Heart right ventricle (tissue), 16 donors: ENCODE results near the gene DAB2IP. TPM values are rescaled to one million over a fixed set of nuclear protein-coding genes. Genes with fewer than 3 reads are reported as not detected.

ENCODE experiments used
- ATAC-seq, 8 donors: fragments of 200-7000 bp; cut with Tn5 transposase; one replicate each; pipeline ENCODE4 v1.9.1; 2020; ENCODE audit warnings: mild to moderate bottlenecking in 8 of 8, moderate library complexity in 8 of 8, moderate number of reproducible peaks in 1 of 8
- DNase-seq, 2 donors: peaks; one replicate each; pipeline ENCODE4 v3.0.0-alpha.2; 2020
- H3K27ac ChIP-seq, 10 donors: fragments of 200-600 bp; sonication (generic) in 2 of 10; one replicate each; pipeline versions ENCODE4 v1.5.0 to v1.8.0; 2020 to 2022; ENCODE audit warnings: mild to moderate bottlenecking in 3 of 10
- H3K27me3 ChIP-seq, 7 donors: fragments of 200-600 bp; one replicate each; pipeline ENCODE4 v1.8.0; 2021 to 2022; ENCODE audit warnings: mild to moderate bottlenecking in 2 of 7
- H3K36me3 ChIP-seq, 9 donors: fragments of 200-600 bp; sonication (generic) in 1 of 9; one replicate each; pipeline versions ENCODE4 v1.5.0 to v1.8.0; 2020 to 2022; ENCODE audit warnings: mild to moderate bottlenecking in 2 of 9
- H3K4me1 ChIP-seq, 9 donors: fragments of 200-600 bp; sonication (generic) in 1 of 9; one replicate each; pipeline versions ENCODE4 v1.5.0 to v1.8.0; 2020 to 2022; ENCODE audit warnings: mild to moderate bottlenecking in 4 of 9
- H3K4me3 ChIP-seq, 10 donors: fragments of 200-600 bp; sonication (generic) in 2 of 10; one replicate each; pipeline versions ENCODE4 v1.5.0 to v1.8.0; 2020 to 2022; ENCODE audit warnings: mild to moderate bottlenecking in 7 of 10, moderate library complexity in 2 of 10
- H3K9me3 ChIP-seq, 11 donors: fragments of 200-600 bp in 10 of 11; sonication (generic) in 2 of 11; one replicate each; pipeline versions ENCODE4 v1.5.0 to v1.8.0; 2013 to 2022; ENCODE audit warnings: mild to moderate bottlenecking in 2 of 11, control low read depth in 1 of 11, moderate library complexity in 1 of 11
- CTCF ChIP-seq, 9 donors: fragments of 200-600 bp; sonication (generic) in 2 of 9; IDR thresholded peaks; one replicate each; pipeline versions ENCODE4 v1.5.0 to v1.8.0; 2021 to 2022; ENCODE audit warnings: antibody characterized with exemption in 9 of 9, mild to moderate bottlenecking in 5 of 9, moderate library complexity in 1 of 9
- WGBS, 2 donors: extraction: QIAGEN DNeasy Blood & Tissue Kit; methylation state at CpG; one replicate each; pipeline ENCODE4 v1.1.7; 2013; ENCODE audit warnings: inconsistent platforms in 1 of 2; 5-methylcytosine and 5-hydroxymethylcytosine counted together
- intact Hi-C, 10 donors: fragments of 100-400 bp; cut with DNase I; formaldehyde crosslinking; loops; one replicate each; pipeline versions ENCODE4 v1.11.1 to v1.14.2; 2022
- polyA plus RNA-seq, 2 donors: library from polyadenylated mRNA; stranded (reverse); fragments of 200-250 nt; gene quantifications; one replicate each; pipeline ENCODE4 v1.2.3, GENCODE V29; 2013
- total RNA-seq, 10 donors: library from RNA; stranded (reverse); fragmentation: NEBNext Ultra II Directional in 3 of 10; extraction: Animal tissue kit (Norgen Biotek cat#: 25700) in 3 of 10; gene quantifications; one replicate each; pipeline versions ENCODE4 v1.2.1 to v1.2.4, GENCODE V29; 2021 to 2023
- donor health status: Arrhythmogenic right ventricular cardiomyopathy.
- donor health status: ischemic (EF 13 %, LVEDD 7.1; RV severe dilation, severe dysfunction).
- donor health status: healthy with polysubstance abuse.
- donor health status: DM: no; HTN: yes; CAD: no.
- donor health status: DM: no; HTN: no; CAD: no.
- donor health status: ischemic (EF 25% LVEDD 6.9; RV normal size, moderate dysfunction).
- donor health status: ischemic (EF 25% LVEDD 5.7; RV mildly dilated, moderate dysfunction).
- donor health status: healthy.
- donor health status: DM: yes; HTN: yes; CAD: no.
- donor health status: Ischemic cardiomyopathy.
- donor health status: ischemic (EF 35%, LVEDD 5.7; RV mildly dilated, moderate dysfunction).
- donor health status: nonischemic (EF 11% LVEDD 7.7; RV severe dilation, severe dysfunction).
- donor health status: DM: yes; HTN: yes; CAD: no.
- donor health status: PGD.
- donor health status: ischemic (EF 29% LVEDD 5.4; RV normal size, mild dysfunction).
- donor health status: nonischemic (EF 23%, LVEDD 6.1; RV moderate dilation, normal function).

Gene DAB2IP
- total and polyA plus RNA-seq, 12 donors: 18.1 to 71.1 (median 52.8) TPM

GRCh38 chr9:121673576-121673975 lies 22.1 kb downstream of the DAB2IP start:
- 94 to 96% methylated on average over 7 of the region's 7 CpGs for WGBS, 2 donors
- Histone ChIP-seq H3K4me1 (peaks cover 22 to 83% (median 58%) of the 10 kb centered on the region in 9 donors), H3K9me3 (peaks cover 0 to 7% (median 0%) of the 10 kb centered on the region in 11 donors), H3K27ac (no peak overlapping the region), H3K27me3 (no peaks in the 10 kb centered on the region), H3K4me3 (no peak overlapping the region), H3K36me3 (peaks cover 0 to 7% (median 1%) of the 10 kb centered on the region in 9 donors)
- no peak for DNase-seq
- no peak for TF ChIP-seq CTCF (IDR thresholded peaks at IDR 0.05)
- no peak for ATAC-seq
- intact Hi-C loops: no loop called here

GRCh38 chr9:121674017-121674416 lies 22.6 kb downstream of the DAB2IP start:
- H3K36me3 ChIP-seq: peaks cover 0 to 10% (median 5%) of the 10 kb centered on the region in 9 donors
- H3K4me1 ChIP-seq: peaks cover 22 to 80% (median 58%) of the 10 kb centered on the region in 9 donors
- H3K4me3 ChIP-seq: no peak overlapping the region
- peaks cover 0 to 7% (median 0%) of the 10 kb centered on the region in 11 donors for H3K9me3 ChIP-seq
- WGBS, 2 donors: 75 to 80% methylated on average over 8 of the region's 8 CpGs
- ATAC-seq: no peak
- intact Hi-C loops: no loop called here
- TF ChIP-seq CTCF (IDR thresholded peaks at IDR 0.05): no peak
- DNase-seq: no peak
- no peaks in the 10 kb centered on the region for H3K27me3 ChIP-seq
- no peak overlapping the region for H3K27ac ChIP-seq

- 46 to 61% methylated on average over 6 of the region's 6 CpGs for WGBS, 2 donors
- intact Hi-C loops: loop anchor here in 2 of 10 donors (5.0 kb wide), 2 partner anchors 38 to 123 kb away; no protein-coding TSS in a partner anchor
- Histone ChIP-seq H3K27me3 (no peaks in the 10 kb centered on the region), H3K27ac (no peak overlapping the region), H3K4me3 (no peak overlapping the region), H3K36me3 (peaks cover 0 to 17% (median 9%) of the 10 kb centered on the region in 9 donors), H3K4me1 (peaks cover 22 to 76% (median 58%) of the 10 kb centered on the region in 9 donors), H3K9me3 (peaks cover 0 to 7% (median 0%) of the 10 kb centered on the region in 11 donors)
- ATAC-seq: no peak
- TF ChIP-seq CTCF (IDR thresholded peaks at IDR 0.05): no peak
- no peak for DNase-seq
Observed at GRCh38 chr9:121674952-121675351, 23.5 kb downstream of the DAB2IP start.

GRCh38 chr9:121675381-121675780 lies 23.9 kb downstream of the DAB2IP start:
- intact Hi-C loops: loop anchor here in 2 of 10 donors (5.0 kb wide), 2 partner anchors 38 to 123 kb away; no protein-coding TSS in a partner anchor
- peaks cover 0 to 4% (median 0%) of the 10 kb centered on the region in 11 donors for H3K9me3 ChIP-seq
- peaks cover 0 to 22% (median 12%) of the 10 kb centered on the region in 9 donors for H3K36me3 ChIP-seq
- H3K27ac ChIP-seq: peak overlapping the region in 3 of 10 donors; percentile 22 to 53 (median 34)
- TF ChIP-seq CTCF (IDR thresholded peaks at IDR 0.05): no peak
- peaks cover 22 to 73% (median 58%) of the 10 kb centered on the region in 9 donors for H3K4me1 ChIP-seq
- ATAC-seq: no peak
- no peak overlapping the region for H3K4me3 ChIP-seq
- DNase-seq: no peak
- H3K27me3 ChIP-seq: no peaks in the 10 kb centered on the region
- 87 to 88% methylated on average over 6 of the region's 6 CpGs for WGBS, 2 donors
